NCI-H128 (cell line): ENCODE data around the gene MYO7B.

Source experiments
- DNase-seq: peaks from one replicate; lab custom pipeline; 2025; ENCODE audit not compliant: unreplicated experiment; lab: John Stamatoyannopoulos, UW

The MYO7B gene

DNA sequence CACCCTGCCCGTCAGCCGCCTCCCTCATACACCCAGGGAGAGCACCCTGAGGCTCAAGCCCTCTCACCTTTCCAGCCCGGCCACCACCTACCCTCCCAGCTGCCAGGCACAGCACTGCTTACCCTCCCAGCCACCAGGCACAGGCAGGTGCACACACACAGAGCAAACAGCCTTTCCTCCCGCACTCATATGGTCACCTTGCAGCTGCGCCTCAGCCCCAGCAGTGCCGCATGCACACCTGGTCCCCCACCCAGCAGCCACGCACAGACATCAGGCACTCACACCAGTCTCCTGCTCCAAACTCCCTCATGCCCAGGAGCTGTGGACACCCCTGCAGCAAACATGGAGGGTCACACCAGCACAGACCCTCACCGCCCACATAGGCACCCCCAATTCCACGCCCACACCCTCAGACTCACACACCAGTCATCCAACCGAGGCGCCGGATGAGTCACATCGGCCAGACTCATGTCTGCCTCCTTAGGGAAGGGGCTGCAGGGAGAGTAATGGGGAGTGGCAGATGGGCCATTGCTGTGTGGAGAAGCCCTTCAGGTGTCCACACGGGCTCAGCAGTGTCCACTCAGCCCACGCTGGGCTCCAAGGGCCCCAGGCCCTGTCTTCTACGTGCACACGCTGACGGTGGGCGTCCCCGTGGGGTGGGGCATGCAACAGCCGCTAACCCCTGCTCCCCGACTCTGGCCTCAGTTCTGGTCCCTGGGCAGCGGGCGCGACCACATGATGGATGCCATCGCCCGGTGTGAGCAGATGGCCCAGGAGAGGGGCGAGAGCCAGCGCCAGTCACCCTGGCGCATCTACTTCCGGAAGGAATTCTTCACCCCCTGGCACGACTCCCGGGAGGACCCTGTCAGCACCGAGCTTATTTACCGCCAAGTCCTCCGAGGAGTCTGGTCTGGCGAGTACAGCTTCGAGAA is 88.2 kb downstream of the MYO7B start:
- no peak for DNase-seq

GRCh38 chr2:127624320-127624755 is 88.9 kb downstream of the MYO7B start:
- no peak for DNase-seq

DNA sequence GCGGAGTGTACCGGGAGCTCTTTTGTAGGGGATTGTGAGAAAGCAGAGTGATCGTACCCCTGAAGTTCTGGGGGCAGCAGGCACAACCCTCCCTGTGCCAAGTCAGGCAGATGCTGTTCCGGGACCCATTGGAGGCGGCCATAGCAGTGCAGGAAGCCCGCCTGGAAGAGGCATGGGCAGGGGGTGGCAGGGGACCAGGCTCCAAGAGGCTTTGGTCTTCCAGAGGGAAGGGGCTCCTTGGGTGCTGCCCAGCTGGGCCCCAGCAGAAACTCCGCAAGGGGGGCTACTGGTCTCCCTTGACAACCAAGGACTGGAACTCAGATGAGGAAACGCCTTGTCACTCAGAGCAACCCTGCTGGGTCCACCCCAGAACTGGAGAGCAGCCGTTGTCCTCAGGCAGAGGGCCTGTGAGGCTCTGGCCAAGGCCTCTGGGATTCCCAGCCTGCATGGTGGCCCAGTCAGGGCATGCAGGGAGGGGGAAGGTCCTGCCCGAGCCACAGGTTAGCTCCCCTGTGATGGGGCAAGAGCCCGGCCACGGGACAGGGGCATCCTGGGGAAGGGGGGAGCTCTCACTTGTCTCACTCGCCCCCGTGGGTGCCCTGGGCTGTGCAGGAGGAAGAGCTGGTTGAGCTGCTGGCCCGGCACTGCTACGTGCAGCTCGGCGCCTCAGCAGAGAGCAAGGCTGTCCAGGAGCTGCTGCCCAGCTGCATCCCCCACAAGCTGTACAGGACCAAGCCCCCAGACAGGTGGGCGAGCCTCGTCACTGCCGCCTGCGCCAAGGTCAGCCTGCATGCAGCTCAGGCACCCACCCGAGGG is 89.5 kb downstream of the MYO7B start:
- DNase-seq = no peak

DNA sequence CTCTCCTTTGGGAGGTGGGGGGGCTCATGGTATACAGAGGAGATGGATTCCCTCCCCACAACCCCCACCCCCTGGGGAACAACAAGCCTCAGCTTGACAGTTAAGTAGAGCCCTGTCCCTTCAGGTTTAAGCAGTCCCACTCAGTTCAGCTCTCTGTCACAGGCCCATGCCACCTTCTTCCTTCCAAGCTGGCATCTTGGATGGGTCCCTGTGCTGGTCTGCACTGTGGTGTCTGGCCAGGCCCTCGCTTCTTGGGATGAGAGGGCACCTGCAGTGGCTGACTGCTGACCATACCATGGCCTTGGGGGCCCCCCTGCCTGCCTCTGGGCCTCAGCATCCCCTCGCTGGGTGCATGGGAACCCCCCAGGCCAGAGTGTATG is 90.1 kb downstream of the MYO7B start:
- DNase-seq = no peak

DNA sequence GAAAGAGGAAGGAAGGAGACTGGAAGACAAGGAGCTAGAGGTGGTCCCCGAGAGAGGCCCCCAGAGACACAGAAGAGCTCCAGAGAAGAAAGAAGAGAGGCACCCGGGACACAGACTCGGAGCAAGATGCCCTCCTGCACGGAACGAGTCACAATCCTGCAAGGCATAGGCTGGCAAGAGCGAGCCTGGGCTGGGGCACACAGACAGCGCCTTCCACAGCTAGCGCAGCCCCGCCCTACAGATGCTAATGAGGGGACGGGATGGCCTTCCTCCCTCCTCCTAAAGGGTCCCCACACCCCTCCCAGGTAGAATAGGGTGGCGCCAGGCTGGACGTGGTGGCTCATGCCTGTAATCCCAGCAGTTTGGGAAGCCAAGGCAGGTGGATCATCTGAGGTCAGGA is 90.7 kb downstream of the MYO7B start:
- no peak for DNase-seq

DNA sequence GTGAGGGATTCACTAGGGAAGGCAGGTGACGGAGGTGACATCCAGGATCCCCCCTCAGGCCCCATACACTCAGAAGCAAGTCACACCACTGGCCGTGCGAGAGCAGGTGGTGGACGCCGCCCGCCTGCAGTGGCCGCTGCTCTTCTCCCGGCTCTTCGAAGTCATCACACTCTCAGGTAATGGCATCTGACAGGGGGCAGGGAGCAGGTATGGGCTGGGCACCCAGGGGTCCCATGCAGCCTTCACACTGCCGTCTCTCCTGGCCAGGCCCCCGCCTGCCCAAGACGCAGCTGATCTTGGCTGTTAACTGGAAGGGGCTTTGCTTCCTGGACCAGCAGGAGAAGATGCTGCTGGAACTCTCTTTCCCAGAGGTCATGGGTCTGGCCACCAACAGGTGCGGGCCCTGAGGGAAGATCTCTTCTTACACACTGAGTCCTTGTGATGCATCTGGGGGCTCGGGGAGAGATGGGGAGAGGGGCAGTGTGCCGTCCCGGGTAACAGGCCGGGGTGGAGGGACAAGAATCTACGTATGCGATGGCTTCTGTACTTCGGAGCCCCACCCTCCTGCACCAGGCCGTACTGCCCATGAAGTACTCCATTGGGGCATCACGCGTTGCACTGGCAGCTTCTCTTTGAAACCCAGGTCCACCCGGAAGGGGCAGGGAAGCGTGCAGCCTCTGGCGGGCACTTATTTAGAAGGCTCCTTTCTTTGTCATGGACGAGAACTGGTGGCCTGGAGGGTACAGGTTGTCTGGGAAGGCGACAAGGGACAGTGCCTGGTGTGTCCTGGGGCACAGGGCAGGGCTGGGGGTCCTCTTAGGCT is 91.6 kb downstream of the MYO7B start:
- no peak for DNase-seq

GRCh38 chr2:127627740-127628571 is 92.5 kb downstream of the MYO7B start:
- no peak for DNase-seq

DNA sequence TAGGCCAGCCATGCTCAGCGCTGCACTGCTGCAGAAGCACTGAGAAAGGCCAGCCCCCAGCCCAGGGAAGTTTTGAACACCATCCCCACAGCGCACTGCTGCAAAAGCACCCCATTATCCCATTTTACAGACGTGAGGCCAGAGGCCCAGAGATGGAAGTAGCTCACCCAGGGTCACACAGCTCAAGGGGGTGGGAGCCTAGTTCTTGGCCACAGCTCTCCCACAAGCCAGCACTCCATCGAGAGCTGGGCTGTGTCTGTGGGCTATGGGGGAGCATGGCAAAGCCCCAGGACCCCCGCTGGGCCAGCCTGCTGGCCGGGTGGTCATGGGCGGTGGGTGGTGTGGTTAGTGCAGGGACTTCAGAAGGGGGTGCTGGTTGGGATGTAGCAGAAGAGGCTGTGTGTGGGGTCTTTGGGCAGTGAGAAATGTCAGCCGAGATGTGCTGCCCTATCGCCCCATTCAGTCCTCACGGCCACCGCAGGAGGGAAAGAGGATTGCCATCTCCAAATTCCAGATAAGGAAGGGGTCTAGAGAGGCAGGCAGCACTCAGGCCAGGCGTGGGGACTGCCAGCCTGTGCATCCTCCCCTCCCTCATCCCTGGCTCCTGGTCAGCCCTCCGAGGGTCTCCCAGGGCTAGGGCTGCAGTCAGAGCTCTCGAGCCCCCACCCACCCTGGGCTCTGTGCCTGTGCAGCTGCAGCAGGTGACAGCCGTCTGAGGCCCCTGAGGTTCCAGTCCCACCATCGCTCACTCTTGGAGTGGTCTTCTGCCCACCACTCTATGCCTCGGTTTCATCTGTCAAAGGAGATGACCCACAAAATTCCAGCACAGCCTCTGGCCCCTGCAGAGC is 93.5 kb downstream of the MYO7B start:
- no peak for DNase-seq

DNA sequence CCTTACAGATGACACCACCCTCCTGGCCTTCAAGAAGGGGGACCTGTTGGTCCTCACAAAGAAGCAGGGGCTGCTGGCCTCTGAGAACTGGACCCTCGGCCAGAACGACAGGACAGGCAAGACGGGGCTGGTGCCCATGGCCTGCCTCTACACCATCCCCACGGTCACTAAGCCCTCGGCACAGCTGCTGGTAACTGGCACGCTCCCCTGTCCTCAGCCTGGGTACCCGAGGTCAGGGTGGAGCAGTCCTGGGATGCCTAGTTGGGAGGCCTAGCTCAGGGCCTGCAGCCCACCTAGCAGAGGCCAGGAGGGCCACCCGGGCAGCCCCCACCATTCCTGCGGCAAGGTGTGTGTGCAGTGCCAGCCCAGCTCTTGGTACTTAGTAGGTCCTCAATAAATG is 94.2 kb downstream of the MYO7B start:
- no peak for DNase-seq

DNA sequence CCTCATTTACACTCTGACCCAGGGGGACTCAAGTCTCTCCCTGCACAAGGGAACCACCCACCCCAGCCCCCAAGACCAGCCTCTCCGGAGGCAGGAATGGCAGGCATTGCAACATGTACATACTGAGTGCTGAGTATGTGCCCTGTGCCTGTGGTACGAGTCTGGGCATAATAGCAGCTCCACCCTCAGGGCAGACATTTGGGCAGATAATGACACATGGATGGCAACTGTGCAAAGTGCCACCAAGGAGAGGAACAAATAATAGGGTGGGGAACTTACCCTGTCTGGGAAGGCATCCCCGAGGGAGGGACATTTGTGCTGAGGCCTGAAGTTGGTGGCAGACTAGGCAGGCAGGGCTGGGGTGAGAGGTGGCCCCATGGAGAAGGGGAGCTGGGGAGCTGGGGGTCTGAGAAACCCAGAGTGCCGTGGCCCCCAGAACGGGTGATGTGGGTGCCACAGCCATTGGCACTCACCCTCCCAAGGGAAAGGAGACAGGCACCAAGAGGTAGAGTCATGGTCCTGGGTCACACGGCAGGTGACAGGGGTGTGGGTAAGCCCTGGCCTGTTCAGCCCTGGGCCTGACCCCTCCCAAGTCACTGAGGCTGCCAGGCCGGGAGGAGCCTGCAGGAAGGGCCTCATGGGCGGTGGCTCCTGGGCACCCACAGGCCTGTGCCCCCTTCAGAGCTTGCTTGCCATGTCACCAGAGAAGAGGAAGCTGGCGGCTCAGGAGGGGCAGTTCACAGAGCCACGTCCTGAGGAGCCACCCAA is 94.8 kb downstream of the MYO7B start:
- no peak for DNase-seq

GRCh38 chr2:127630864-127631540 is 95.5 kb downstream of the MYO7B start:
- DNase-seq = no peak

- DNase-seq = no peak
Measured at GRCh38 chr2:127631541-127631996, 96.1 kb downstream of the MYO7B start.

- no peak for DNase-seq
Measured at GRCh38 chr2:127631997-127632581, 96.6 kb downstream of the MYO7B start.

GRCh38 chr2:127632592-127633489 is 97.4 kb downstream of the MYO7B start:
- DNase-seq = no peak

- DNase-seq = no peak
Measured at GRCh38 chr2:127633556-127634065, 98.1 kb downstream of the MYO7B start.

GRCh38 chr2:127634066-127634617 is 98.7 kb downstream of the MYO7B start:
- DNase-seq = no peak
